Lower leg skin (tissue), 3 donors: Measurements from ENCODE around the gene DNLZ.

ENCODE experiments used
- CTCF ChIP-seq, 3 donors: fragments of 450-650 bp; IDR thresholded peaks; one replicate each; pipeline ENCODE4 v1.5.1; 2016; ENCODE audit warnings: antibody characterized with exemption in 3 of 3, mild to moderate bottlenecking in 3 of 3, moderate library complexity in 2 of 3
- POLR2A ChIP-seq, 2 donors: fragments of 450-650 bp; IDR thresholded peaks; one replicate each; pipeline ENCODE4 v1.6.1; 2016 to 2017; ENCODE audit warnings: antibody characterized with exemption in 2 of 2, mild to moderate bottlenecking in 1 of 2, moderate library complexity in 1 of 2

- no peak for TF ChIP-seq POLR2A (IDR thresholded peaks at IDR 0.05)
- TF ChIP-seq CTCF (IDR thresholded peaks at IDR 0.05): no peak
These were observed 23.6 kb downstream of the DNLZ start for GRCh38 chr9:136339958-136340310.
